BE2C (cell line): ENCODE data around the gene ANKHD1.

Experiments
- DNase-seq: peaks from one replicate; pipeline ENCODE4 v3.0.0-alpha.2; 2020
- H3K27me3 ChIP-seq: fragments of 250-450 bp; sonication (Bioruptor Pico); 2 replicates; pipeline ENCODE4 v1.5.1; 2020; ENCODE audit warnings: mild to moderate bottlenecking
- H3K36me3 ChIP-seq: fragments of 250-450 bp; sonication (Bioruptor Pico); 2 replicates; pipeline ENCODE4 v1.5.1; 2020; ENCODE audit warnings: mild to moderate bottlenecking
- H3K4me1 ChIP-seq: fragments of 250-450 bp; sonication (Bioruptor Pico); 2 replicates; pipeline ENCODE4 v1.5.1; 2020
- H3K4me3 ChIP-seq: 2 replicates; pipeline ENCODE4 v1.5.1; 2011; ENCODE audit warnings: low read depth, low read length
- H3K9me3 ChIP-seq: fragments of 250-450 bp; sonication (Bioruptor Pico); 2 replicates; pipeline ENCODE4 v1.5.1; 2020
- TF ChIP-seq, protein P1 (sequence below): IDR thresholded peaks from 2 replicates; pipeline ENCODE4 v1.5.1; 2012; ENCODE audit warnings: mild to moderate bottlenecking, low read depth, low read length

ANKHD1 gene

DNA sequence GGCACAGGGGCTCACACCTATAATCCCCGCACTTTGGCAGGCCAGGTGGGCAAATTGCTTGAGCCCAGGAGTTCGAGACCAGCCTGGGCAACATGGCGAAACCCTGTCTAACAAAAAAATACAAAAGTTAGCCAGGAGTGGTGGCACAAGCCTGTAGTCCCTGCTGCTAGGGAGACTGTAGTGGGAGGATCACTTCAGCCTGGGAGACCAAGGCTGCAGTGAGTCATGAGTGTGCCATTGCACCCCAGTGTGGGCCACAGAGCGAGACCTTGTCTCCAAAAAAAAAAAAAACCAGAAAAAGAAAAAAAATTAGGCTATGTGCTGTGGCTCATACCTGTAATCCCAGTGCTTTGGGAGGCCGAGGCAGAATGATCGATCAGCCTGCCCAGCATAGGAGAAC, 87.3 kb downstream of the ANKHD1 start:
- Histone ChIP-seq H3K4me1 (no peaks in the 10 kb centered on the region), H3K4me3 (no peak overlapping the region), H3K36me3 (peaks cover 42% of the 10 kb centered on the region), H3K9me3 (no peaks in the 10 kb centered on the region), H3K27me3 (no peaks in the 10 kb centered on the region)
- TF ChIP-seq, protein P1, sequence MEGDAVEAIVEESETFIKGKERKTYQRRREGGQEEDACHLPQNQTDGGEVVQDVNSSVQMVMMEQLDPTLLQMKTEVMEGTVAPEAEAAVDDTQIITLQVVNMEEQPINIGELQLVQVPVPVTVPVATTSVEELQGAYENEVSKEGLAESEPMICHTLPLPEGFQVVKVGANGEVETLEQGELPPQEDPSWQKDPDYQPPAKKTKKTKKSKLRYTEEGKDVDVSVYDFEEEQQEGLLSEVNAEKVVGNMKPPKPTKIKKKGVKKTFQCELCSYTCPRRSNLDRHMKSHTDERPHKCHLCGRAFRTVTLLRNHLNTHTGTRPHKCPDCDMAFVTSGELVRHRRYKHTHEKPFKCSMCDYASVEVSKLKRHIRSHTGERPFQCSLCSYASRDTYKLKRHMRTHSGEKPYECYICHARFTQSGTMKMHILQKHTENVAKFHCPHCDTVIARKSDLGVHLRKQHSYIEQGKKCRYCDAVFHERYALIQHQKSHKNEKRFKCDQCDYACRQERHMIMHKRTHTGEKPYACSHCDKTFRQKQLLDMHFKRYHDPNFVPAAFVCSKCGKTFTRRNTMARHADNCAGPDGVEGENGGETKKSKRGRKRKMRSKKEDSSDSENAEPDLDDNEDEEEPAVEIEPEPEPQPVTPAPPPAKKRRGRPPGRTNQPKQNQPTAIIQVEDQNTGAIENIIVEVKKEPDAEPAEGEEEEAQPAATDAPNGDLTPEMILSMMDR: no peak
- DNase-seq: no peak

DNA sequence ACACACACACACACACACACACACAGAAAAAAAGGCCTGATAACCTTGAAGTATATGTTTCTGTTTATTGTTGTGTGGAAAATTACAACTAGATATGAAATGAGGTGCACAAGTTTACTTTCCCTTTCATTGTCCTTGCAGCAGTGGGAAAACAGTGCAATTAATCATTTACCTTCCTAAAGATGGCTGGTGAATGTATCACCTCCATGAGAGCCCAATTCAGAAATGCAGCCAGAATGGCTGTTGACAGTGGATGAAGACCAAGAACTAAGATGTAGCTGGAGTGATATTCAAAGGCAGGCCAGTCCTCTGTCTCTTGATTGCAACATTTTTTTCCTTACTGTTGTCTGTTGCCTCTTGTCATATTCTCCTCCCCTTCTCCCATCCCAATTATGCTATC, 96.3 kb downstream of the ANKHD1 start:
- no peaks in the 10 kb centered on the region for H3K9me3 ChIP-seq
- H3K4me1 ChIP-seq: no peaks in the 10 kb centered on the region
- H3K4me3 ChIP-seq: no peak overlapping the region
- H3K27me3 ChIP-seq: no peaks in the 10 kb centered on the region
- TF ChIP-seq, protein P1: no peak
- H3K36me3 ChIP-seq: peaks cover 28% of the 10 kb centered on the region
- DNase-seq: no peak

DNA sequence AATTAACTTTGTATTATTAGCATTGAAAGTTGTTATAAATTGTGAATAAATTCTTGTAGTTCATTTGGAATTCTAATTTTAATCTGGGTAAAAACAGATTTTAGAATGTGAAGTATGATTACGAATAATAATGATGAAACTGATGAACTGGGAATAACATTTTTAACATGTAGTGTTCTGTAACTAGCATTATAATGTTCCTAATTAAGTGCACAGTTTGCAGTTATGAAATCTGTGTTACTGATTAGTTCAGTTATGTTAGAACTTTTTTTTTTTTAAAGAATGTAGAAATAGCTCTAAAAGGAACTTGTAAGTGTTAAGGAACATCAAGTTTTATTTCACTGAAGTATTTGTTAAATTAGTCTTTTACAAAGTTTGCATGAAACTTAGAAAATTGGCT, 97.0 kb downstream of the ANKHD1 start:
- H3K27me3 ChIP-seq: no peaks in the 10 kb centered on the region
- peaks cover 28% of the 10 kb centered on the region for H3K36me3 ChIP-seq
- H3K4me3 ChIP-seq: no peak overlapping the region
- TF ChIP-seq, protein P1: no peak
- DNase-seq: no peak
- no peaks in the 10 kb centered on the region for H3K4me1 ChIP-seq
- H3K9me3 ChIP-seq: no peaks in the 10 kb centered on the region

DNA sequence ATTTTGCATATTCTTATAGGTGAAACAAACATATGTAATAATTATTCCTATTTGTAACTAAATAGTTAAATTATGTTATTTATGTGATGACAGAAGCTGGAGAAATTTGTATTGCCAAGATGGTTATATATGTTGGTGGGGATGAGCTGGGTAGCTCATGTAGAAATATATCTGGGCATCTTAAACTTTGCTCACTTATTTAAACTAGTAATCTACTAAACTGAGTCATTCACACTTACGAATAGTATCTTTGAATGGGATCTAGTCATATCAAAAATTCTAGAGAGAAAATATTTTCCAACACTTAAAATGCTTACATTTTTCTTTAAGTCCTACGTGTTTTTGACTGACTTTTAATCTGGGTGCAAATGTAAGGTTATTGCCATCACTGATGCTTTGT, 101.2 kb downstream of the ANKHD1 start:
- TF ChIP-seq, protein P1: no peak
- no peak overlapping the region for H3K4me3 ChIP-seq
- H3K4me1 ChIP-seq: no peaks in the 10 kb centered on the region
- H3K9me3 ChIP-seq: no peaks in the 10 kb centered on the region
- peaks cover 44% of the 10 kb centered on the region for H3K36me3 ChIP-seq
- no peaks in the 10 kb centered on the region for H3K27me3 ChIP-seq
- DNase-seq: no peak

DNA sequence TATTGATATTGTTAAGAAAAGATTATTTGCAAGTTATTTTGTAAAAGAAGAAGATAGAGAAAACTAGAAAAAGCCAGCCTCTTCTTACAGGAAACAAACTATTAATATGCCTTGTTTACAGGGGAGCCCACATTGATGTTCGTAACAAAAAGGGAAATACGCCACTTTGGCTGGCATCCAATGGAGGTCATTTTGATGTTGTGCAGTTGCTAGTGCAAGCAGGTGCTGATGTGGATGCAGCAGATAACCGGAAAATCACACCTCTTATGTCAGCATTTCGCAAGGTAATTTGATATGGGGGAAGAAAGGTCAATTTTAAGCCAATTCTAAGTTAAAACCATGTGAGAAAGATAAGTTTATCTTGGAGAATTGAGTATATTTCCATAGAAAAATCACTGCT, 108.3 kb downstream of the ANKHD1 start:
- no peak for DNase-seq
- no peaks in the 10 kb centered on the region for H3K27me3 ChIP-seq
- H3K4me1 ChIP-seq: no peaks in the 10 kb centered on the region
- peaks cover 90% of the 10 kb centered on the region for H3K36me3 ChIP-seq
- no peaks in the 10 kb centered on the region for H3K9me3 ChIP-seq
- no peak overlapping the region for H3K4me3 ChIP-seq
- TF ChIP-seq, protein P1: no peak

DNA sequence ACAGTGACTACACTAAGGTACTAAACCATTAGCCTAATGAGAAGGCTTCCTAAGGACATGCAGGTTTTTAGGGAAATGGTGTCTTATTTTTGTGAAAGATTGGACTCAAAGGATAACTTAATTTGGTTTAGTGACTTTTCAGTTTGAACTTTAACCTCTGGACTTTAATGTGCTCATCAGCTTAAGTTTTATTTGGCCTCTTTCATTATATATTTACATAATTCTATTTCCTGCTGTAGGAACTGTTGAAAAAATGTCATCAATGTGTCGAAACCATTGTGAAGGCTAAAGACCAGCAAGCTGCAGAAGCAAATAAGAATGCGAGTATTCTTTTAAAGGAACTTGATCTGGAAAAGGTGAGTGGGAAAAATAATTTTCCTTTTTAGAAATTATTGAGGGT, 111.5 kb downstream of the ANKHD1 start:
- H3K36me3 ChIP-seq: peaks cover 68% of the 10 kb centered on the region
- no peaks in the 10 kb centered on the region for H3K9me3 ChIP-seq
- DNase-seq: no peak
- no peaks in the 10 kb centered on the region for H3K4me1 ChIP-seq
- no peaks in the 10 kb centered on the region for H3K27me3 ChIP-seq
- H3K4me3 ChIP-seq: no peak overlapping the region
- TF ChIP-seq, protein P1: no peak
